OCI-LY1 (cell line): ENCODE measurements around the gene UBLCP1.

Source experiments
- EZH2 ChIP-seq: fragments of 200-600 bp; sonication (generic), shearing (Covaris generic); IDR thresholded peaks from 2 replicates; pipeline ENCODE4 v1.8.0; 2017; ENCODE audit warnings: borderline replicate concordance, mixed run types, mild to moderate bottlenecking, antibody characterized with exemption, low read length, moderate library complexity, mixed read lengths
- TF ChIP-seq, protein P1 (sequence below): fragments of 200-600 bp; sonication (generic), shearing (Covaris generic); IDR thresholded peaks from 2 replicates; pipeline ENCODE4 v1.5.1; 2017; ENCODE audit warnings: mild to moderate bottlenecking, antibody characterized with exemption, low read length, moderate library complexity, mixed read lengths

DNA sequence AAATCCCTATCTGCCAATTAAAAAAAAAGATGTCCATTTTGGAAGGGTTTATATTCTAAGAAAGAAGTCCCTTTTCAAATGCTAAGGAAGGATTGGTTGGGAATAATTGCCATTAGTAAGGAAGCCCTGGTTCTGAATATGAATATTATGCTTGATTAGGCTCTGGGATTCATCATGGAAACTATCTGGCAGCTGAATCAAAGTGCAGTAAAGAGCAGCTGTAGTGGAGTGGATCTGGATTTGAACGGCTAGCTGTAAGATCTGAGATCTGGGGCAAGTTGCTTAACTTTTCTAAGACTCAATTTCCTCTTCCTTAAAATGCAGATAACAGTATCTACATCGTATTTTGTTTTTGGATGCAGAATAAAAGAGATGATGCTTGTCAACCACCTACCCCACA, 56.7 kb downstream of the UBLCP1 start:
- no peak for TF ChIP-seq EZH2
- TF ChIP-seq, protein P1, sequence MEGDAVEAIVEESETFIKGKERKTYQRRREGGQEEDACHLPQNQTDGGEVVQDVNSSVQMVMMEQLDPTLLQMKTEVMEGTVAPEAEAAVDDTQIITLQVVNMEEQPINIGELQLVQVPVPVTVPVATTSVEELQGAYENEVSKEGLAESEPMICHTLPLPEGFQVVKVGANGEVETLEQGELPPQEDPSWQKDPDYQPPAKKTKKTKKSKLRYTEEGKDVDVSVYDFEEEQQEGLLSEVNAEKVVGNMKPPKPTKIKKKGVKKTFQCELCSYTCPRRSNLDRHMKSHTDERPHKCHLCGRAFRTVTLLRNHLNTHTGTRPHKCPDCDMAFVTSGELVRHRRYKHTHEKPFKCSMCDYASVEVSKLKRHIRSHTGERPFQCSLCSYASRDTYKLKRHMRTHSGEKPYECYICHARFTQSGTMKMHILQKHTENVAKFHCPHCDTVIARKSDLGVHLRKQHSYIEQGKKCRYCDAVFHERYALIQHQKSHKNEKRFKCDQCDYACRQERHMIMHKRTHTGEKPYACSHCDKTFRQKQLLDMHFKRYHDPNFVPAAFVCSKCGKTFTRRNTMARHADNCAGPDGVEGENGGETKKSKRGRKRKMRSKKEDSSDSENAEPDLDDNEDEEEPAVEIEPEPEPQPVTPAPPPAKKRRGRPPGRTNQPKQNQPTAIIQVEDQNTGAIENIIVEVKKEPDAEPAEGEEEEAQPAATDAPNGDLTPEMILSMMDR: no peak
